Endodermal cell (in vitro differentiated cells): ENCODE measurements around the gene SOCS7. TPM values are rescaled to one million over a fixed set of nuclear protein-coding genes. Genes with fewer than 3 reads are reported as not detected.

ENCODE experiments used
- DNase-seq: peaks from one replicate; pipeline ENCODE4 v3.0.0-alpha.2; 2017
- H3K27ac ChIP-seq: 2 replicates; pipeline ENCODE4 v1.5.1; 2013; ENCODE audit warnings: mild to moderate bottlenecking, low read depth, low read length, moderate library complexity
- H3K27me3 ChIP-seq: 2 replicates; pipeline ENCODE4 v1.6.1; 2013; ENCODE audit warnings: mild to moderate bottlenecking, low read length, moderate library complexity; ENCODE audit not compliant: insufficient read depth, control insufficient read depth, poor library complexity, severe bottlenecking
- H3K36me3 ChIP-seq: 2 replicates; pipeline ENCODE4 v1.7.0; 2013; ENCODE audit warnings: mild to moderate bottlenecking, low read length, moderate library complexity; ENCODE audit not compliant: control insufficient read depth, insufficient read depth
- H3K4me1 ChIP-seq: one replicate; pipeline ENCODE4 v1.7.0; 2013; ENCODE audit warnings: low read length; ENCODE audit not compliant: control insufficient read depth, insufficient read depth
- H3K4me3 ChIP-seq: 2 replicates; pipeline ENCODE4 v1.5.1; 2013; ENCODE audit warnings: mild to moderate bottlenecking, low read length, moderate library complexity
- H3K9ac ChIP-seq: 2 replicates; pipeline ENCODE4 v1.6.1; 2013; ENCODE audit warnings: mild to moderate bottlenecking, low read length, moderate library complexity; ENCODE audit not compliant: poor library complexity, severe bottlenecking; ENCODE audit errors: extremely low read depth
- H3K9me3 ChIP-seq: 2 replicates; pipeline ENCODE4 v1.6.1; 2013; ENCODE audit warnings: mild to moderate bottlenecking, low read length, moderate library complexity; ENCODE audit not compliant: control insufficient read depth
- H3K27ac Mint-ChIP-seq: 2 replicates; pipeline ENCODE4 v1.8.0; 2020; ENCODE audit warnings: mixed read lengths
- H3K27me3 Mint-ChIP-seq: 2 replicates; pipeline ENCODE4 v1.8.0; 2021; ENCODE audit warnings: mild to moderate bottlenecking, mixed read lengths; ENCODE audit not compliant: insufficient read depth
- H3K36me3 Mint-ChIP-seq: 2 replicates; pipeline ENCODE4 v1.8.0; 2020; ENCODE audit warnings: low read depth, mixed read lengths
- H3K4me1 Mint-ChIP-seq: 2 replicates; pipeline ENCODE4 v1.8.0; 2020; ENCODE audit warnings: mixed read lengths
- H3K4me3 Mint-ChIP-seq: 2 replicates; pipeline ENCODE4 v1.8.0; 2020; ENCODE audit warnings: mild to moderate bottlenecking, moderate library complexity, mixed read lengths
- H3K9me3 Mint-ChIP-seq: 2 replicates; pipeline ENCODE4 v1.8.0; 2020; ENCODE audit warnings: mild to moderate bottlenecking, mixed read lengths
- WGBS, 2 experiments: methylation state at CpG; one replicate each; pipeline versions ENCODE4 v1.1.5 to v1.1.7; 2013; ENCODE audit warnings: missing lambda C conversion rate in 2 of 2, mixed read lengths in 1 of 2; ENCODE audit not compliant: insufficient coverage in 1 of 2, insufficient read length in 1 of 2; 5-methylcytosine and 5-hydroxymethylcytosine counted together
- total RNA-seq, 2 donors: library from RNA; stranded (reverse); fragmentation: NEBNext Ultra II Directional in 1 of 2; extraction: Animal tissue kit (Norgen Biotek cat#: 25700) in 1 of 2; gene quantifications; 2 replicates in 1 of 2; 3 replicates in 1 of 2; pipeline ENCODE4 v1.2.1, GENCODE V29; 2021
- TF ChIP-seq, protein P1 (sequence below): fragments of 200-600 bp; sonication (generic); conservative IDR thresholded peaks from 2 replicates; pipeline ENCODE4 v1.5.0; 2021; ENCODE audit warnings: antibody characterized with exemption, mild to moderate bottlenecking

SOCS7 gene
- total RNA-seq, 2 donors from 2014 or later: 24.4 to 28.1 TPM

DNA sequence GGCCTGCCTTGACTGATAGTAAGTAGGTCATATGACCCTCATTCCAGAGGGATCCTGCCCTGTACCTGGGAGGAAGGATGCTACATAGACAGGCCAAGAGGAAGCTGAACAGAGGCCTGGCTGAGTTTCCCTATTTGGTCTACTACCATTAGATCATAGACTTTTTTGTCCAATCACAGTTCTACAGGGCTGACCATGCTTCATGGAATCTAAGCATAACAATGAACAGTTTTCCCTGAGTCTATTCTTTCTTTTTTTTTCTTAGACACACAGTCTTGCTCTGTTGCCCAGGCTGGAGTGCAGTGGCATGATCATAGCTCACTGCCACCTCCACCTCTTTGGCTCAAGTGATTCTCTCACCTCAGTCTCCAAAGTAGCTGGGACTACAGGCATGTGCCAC lies 11.8 kb upstream of the SOCS7 start:
- no peak overlapping the region for H3K4me3 Mint-ChIP-seq
- Histone ChIP-seq H3K4me1 (peaks cover 5% of the 10 kb centered on the region), H3K4me3 (no peak overlapping the region), H3K9me3 (no peaks in the 10 kb centered on the region), H3K9ac (no peak overlapping the region), H3K27ac (no peak overlapping the region), H3K36me3 (no peaks in the 10 kb centered on the region), H3K27me3 (no peaks in the 10 kb centered on the region)
- H3K4me1 Mint-ChIP-seq: peaks cover 10% of the 10 kb centered on the region
- H3K27me3 Mint-ChIP-seq: peaks cover 2% of the 10 kb centered on the region
- H3K36me3 Mint-ChIP-seq: no peaks in the 10 kb centered on the region
- TF ChIP-seq, protein P1, sequence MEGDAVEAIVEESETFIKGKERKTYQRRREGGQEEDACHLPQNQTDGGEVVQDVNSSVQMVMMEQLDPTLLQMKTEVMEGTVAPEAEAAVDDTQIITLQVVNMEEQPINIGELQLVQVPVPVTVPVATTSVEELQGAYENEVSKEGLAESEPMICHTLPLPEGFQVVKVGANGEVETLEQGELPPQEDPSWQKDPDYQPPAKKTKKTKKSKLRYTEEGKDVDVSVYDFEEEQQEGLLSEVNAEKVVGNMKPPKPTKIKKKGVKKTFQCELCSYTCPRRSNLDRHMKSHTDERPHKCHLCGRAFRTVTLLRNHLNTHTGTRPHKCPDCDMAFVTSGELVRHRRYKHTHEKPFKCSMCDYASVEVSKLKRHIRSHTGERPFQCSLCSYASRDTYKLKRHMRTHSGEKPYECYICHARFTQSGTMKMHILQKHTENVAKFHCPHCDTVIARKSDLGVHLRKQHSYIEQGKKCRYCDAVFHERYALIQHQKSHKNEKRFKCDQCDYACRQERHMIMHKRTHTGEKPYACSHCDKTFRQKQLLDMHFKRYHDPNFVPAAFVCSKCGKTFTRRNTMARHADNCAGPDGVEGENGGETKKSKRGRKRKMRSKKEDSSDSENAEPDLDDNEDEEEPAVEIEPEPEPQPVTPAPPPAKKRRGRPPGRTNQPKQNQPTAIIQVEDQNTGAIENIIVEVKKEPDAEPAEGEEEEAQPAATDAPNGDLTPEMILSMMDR: no peak
- H3K9me3 Mint-ChIP-seq: no peaks in the 10 kb centered on the region
- DNase-seq: no peak
- H3K27ac Mint-ChIP-seq: no peak overlapping the region

DNA sequence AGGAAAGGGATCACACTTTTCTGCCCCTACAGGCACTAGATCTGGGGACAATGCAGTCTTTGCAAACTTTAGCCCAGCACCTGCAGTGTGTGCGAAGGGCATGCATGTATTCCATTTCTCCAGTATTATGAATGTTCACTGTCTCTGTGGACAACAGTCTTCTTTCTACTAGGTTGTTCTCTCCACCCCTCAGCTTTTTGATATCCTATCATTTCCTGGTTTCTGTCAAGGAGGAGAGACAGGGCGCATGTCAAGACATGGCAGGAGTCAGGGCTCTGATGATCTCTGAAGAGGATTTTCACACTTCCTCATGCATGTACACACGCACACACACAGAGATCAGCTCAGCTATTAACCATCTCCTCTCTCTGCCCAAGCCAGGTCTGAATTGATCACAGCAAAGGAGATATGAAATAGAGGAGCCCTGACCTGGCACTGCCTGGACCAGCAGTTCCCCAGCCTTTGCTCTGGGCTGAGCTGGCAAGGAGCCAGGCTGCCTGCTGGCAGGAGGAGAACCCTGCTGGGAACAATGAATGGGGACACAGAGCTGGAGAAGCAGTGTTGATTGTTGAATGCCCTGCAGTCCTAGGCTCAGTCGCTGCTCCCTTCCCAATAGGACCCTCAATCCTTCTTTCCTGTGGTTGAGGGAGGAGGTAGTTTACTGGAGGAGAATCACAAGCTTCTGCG lies 10.5 kb upstream of the SOCS7 start:
- peaks cover 2% of the 10 kb centered on the region for H3K27me3 Mint-ChIP-seq
- Histone ChIP-seq H3K4me1 (peaks cover 5% of the 10 kb centered on the region), H3K9ac (no peak overlapping the region), H3K4me3 (no peak overlapping the region), H3K36me3 (no peaks in the 10 kb centered on the region), H3K27me3 (no peaks in the 10 kb centered on the region), H3K9me3 (no peaks in the 10 kb centered on the region), H3K27ac (no peak overlapping the region)
- WGBS, 2 experiments: 53 to 58% methylated on average over 2 to 5 of the region's 5 CpGs
- TF ChIP-seq, protein P1: no peak
- H3K27ac Mint-ChIP-seq: peak overlapping the region; percentile 8
- peaks cover 10% of the 10 kb centered on the region for H3K4me1 Mint-ChIP-seq
- no peaks in the 10 kb centered on the region for H3K9me3 Mint-ChIP-seq
- no peaks in the 10 kb centered on the region for H3K36me3 Mint-ChIP-seq
- DNase-seq: peak; percentile 94
- no peak overlapping the region for H3K4me3 Mint-ChIP-seq

DNA sequence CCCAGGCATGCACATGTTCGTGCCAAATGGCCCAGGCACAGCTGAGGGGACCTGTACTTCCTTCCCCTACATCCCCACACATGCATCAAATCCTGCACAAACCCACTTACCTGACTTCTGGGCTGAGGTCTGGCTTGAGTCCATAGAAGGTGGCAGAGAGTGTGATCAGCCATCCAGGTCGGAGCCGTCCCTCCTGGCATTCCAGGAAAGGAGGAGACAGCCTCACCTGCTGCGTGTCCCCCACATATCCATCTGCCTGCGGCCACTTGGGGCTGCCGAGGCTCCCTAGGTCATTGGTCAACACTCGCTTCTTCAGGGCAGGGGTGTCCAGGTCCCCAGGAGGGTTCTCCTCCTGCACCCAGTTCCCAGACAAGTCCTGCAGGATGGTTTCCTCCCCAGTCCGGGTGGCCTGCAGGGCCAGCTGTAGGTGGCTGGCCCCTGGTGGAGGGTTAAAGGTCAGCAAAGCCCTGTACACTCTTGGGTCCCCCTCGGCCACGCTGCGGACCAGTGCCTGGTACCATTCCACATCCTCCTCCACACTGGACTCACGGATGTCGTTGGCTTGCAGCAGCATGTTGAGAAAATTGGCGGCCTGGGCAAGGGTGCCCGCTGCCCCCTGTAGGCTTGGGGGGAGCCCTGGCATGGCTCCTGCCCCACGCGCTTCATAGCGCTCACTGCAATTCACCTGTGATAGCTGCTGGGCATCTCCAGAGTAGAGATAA lies 8.6 kb upstream of the SOCS7 start:
- Histone ChIP-seq H3K9ac (no peak overlapping the region), H3K36me3 (no peaks in the 10 kb centered on the region), H3K4me1 (peaks cover 5% of the 10 kb centered on the region), H3K9me3 (no peaks in the 10 kb centered on the region), H3K27ac (no peak overlapping the region), H3K27me3 (no peaks in the 10 kb centered on the region), H3K4me3 (no peak overlapping the region)
- Mint-ChIP-seq H3K9me3 (no peaks in the 10 kb centered on the region), H3K27me3 (no peaks in the 10 kb centered on the region), H3K4me1 (peaks cover 10% of the 10 kb centered on the region), H3K4me3 (no peak overlapping the region), H3K27ac (no peak overlapping the region), H3K36me3 (no peaks in the 10 kb centered on the region)
- 93 to 95% methylated on average over 11 to 18 of the region's 18 CpGs for WGBS, 2 experiments
- DNase-seq: no peak
- TF ChIP-seq, protein P1: no peak
